HAP-1 (cell line): Measurements from ENCODE around the gene SRC.

Experiments used
- DNase-seq, 2 experiments: peaks; one replicate each; pipeline ENCODE4 v3.0.0-alpha.2; 2016 to 2020; ENCODE audit warnings: low spot score in 2 of 2
- H3K27me3 ChIP-seq: fragments of 250-450 bp; sonication (Bioruptor Pico); 2 replicates; pipeline ENCODE4 v1.5.1; 2020; ENCODE audit warnings: low read depth, mild to moderate bottlenecking, moderate library complexity
- H3K36me3 ChIP-seq: fragments of 250-450 bp; sonication (Bioruptor Pico); replicated peaks from 2 replicates; pipeline ENCODE4 v1.5.1; 2020; ENCODE audit warnings: mild to moderate bottlenecking
- H3K4me1 ChIP-seq: fragments of 250-450 bp; sonication (Bioruptor Pico); 2 replicates; pipeline ENCODE4 v1.5.1; 2020; ENCODE audit warnings: mild to moderate bottlenecking
- H3K4me3 ChIP-seq: fragments of 250-450 bp; sonication (Bioruptor Pico); 2 replicates; pipeline ENCODE4 v1.5.1; 2020; ENCODE audit warnings: mild to moderate bottlenecking, moderate library complexity
- H3K9me3 ChIP-seq: fragments of 250-450 bp; sonication (Bioruptor Pico); 2 replicates; pipeline ENCODE4 v1.5.1; 2020; ENCODE audit warnings: mild to moderate bottlenecking, moderate library complexity
- in situ Hi-C: fragments of 300-500 bp; cut with MboI; formaldehyde crosslinking; loops from 3 replicates; pipeline ENCODE4 v1.14.3; 2020; ENCODE audit warnings: low sequenced_read_pairs, inconsistent platforms, mixed read lengths

SRC gene

DNA sequence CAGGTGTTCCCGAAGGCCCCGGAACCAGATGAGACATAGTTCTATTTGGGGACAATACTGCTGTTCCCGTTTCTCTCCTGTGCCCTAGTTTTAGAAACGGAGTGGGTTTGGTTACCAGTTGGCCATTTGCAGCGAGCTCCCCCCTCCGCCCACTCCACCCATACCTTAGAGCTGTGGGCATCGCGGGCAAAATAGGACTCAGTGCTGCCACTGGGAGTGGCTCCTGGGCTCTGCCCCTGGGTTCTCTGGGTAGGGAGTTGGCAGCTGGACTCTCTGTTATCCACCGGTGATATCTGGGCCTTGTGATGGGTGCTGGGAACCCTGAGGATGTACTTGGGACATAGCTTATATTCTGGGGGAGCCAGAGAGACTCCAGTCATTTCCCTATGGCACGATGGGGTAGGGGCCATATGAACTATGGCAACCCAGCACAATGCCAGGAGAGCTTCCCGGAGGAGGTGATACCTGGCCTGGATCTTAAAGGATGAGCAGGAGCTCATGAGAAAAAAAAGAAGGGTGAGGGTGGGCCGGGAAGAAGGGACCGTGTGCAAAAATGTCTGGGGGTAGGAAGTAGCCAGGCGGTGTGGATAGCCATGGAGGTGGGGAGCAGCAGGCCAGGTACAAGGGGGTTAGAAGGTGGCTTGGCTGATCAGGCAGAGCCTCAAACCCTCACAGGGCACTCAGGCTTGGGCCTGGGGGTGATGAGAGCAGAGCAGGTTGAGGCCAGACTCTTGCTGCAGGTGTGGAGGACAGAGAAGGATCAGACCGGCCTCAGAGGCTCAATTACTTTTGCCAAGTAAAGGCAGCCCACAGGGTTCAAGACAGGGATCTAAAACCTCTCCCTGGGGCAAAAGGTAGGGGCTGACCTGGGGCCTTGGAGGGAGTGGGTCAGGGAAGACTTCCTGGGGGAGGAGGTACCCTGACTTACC is 9.6 kb downstream of the SRC start:
- in situ Hi-C loops, result no loop called here
- Histone ChIP-seq H3K36me3 (no peaks in the 10 kb centered on the region; the same call in 1 of the 2 replicates), H3K9me3 (no peaks in the 10 kb centered on the region), H3K4me1 (no peaks in the 10 kb centered on the region), H3K4me3 (no peak overlapping the region), H3K27me3 (no peaks in the 10 kb centered on the region)
- DNase-seq, result no peak

GRCh38 chr20:37356387-37356786 is 10.4 kb downstream of the SRC start:
- no peak for DNase-seq
- Histone ChIP-seq H3K4me1 (no peaks in the 10 kb centered on the region), H3K27me3 (no peaks in the 10 kb centered on the region), H3K4me3 (no peak overlapping the region), H3K9me3 (no peaks in the 10 kb centered on the region), H3K36me3 (no peaks in the 10 kb centered on the region)
- in situ Hi-C loops, result no loop called here

- Histone ChIP-seq H3K4me1 (no peaks in the 10 kb centered on the region), H3K27me3 (no peaks in the 10 kb centered on the region), H3K9me3 (no peaks in the 10 kb centered on the region), H3K36me3 (no peaks in the 10 kb centered on the region), H3K4me3 (no peak overlapping the region)
- in situ Hi-C loops, result no loop called here
- no peak for DNase-seq
Measured at GRCh38 chr20:37356961-37357371, 11.0 kb downstream of the SRC start.

- no peak for DNase-seq
- H3K4me3 ChIP-seq, result no peak overlapping the region
- no peaks in the 10 kb centered on the region for H3K4me1 ChIP-seq
- no peaks in the 10 kb centered on the region for H3K9me3 ChIP-seq
- no peaks in the 10 kb centered on the region for H3K27me3 ChIP-seq
- in situ Hi-C loops, result no loop called here
- no peaks in the 10 kb centered on the region for H3K36me3 ChIP-seq
Measured at GRCh38 chr20:37357481-37358365, 11.8 kb downstream of the SRC start.

- in situ Hi-C loops, result no loop called here
- no peaks in the 10 kb centered on the region for H3K27me3 ChIP-seq
- H3K36me3 ChIP-seq, result no peaks in the 10 kb centered on the region
- no peak for DNase-seq
- H3K4me1 ChIP-seq, result no peaks in the 10 kb centered on the region
- H3K4me3 ChIP-seq, result no peak overlapping the region
- H3K9me3 ChIP-seq, result no peaks in the 10 kb centered on the region
Measured at GRCh38 chr20:37358366-37359150, 12.6 kb downstream of the SRC start.

DNA sequence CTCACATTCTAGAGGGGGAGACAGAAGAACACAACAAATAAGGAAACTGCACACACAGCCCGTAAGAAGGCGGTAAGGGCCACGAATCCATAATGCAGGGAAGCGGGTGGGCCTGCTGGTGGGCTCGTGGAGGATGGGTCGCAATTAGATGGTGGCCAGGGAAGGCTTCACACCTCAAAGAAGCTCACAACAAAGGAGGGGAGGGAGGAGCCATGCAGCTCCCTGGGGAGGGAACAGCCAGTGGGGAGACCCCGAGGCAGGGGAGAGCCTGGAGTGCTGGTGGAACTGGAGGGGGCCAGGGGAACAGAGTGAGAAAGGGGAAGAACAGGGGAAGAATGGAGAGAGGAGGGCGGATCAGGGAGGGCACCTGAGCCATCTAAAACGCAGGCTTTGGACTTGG is 13.4 kb downstream of the SRC start:
- no peak for DNase-seq
- in situ Hi-C loops, result no loop called here
- no peaks in the 10 kb centered on the region for H3K27me3 ChIP-seq
- no peak overlapping the region for H3K4me3 ChIP-seq
- no peaks in the 10 kb centered on the region for H3K4me1 ChIP-seq
- no peaks in the 10 kb centered on the region for H3K36me3 ChIP-seq
- no peaks in the 10 kb centered on the region for H3K9me3 ChIP-seq

DNA sequence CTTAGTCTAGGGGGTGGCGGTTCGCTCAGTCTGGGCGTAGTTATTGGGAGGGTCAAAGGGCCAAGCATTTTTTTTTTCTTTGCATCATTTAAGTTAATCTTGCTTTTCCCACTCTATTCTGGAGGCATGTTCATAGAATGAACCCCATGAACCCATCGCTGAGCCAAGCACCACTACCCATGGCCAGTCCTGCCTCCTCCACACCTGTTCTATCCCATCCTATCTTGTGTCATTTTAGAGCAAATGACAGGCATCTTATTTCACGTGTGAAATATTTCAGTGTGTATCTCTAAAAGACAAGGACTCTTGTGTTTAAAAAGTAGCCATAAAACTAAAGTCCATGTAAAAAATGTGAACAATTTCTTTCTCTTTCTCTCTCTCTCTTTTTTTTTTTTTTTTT is 13.9 kb downstream of the SRC start:
- Histone ChIP-seq H3K4me1 (no peaks in the 10 kb centered on the region), H3K36me3 (no peaks in the 10 kb centered on the region), H3K4me3 (no peak overlapping the region), H3K27me3 (no peaks in the 10 kb centered on the region), H3K9me3 (no peaks in the 10 kb centered on the region)
- DNase-seq, result no peak
- in situ Hi-C loops, result no loop called here

GRCh38 chr20:37360391-37361115 is 14.6 kb downstream of the SRC start:
- no peaks in the 10 kb centered on the region for H3K9me3 ChIP-seq
- peaks cover 5% of the 10 kb centered on the region for H3K36me3 ChIP-seq
- H3K27me3 ChIP-seq, result no peaks in the 10 kb centered on the region
- H3K4me1 ChIP-seq, result no peaks in the 10 kb centered on the region
- H3K4me3 ChIP-seq, result no peak overlapping the region
- in situ Hi-C loops, result no loop called here
- DNase-seq, result no peak

DNA sequence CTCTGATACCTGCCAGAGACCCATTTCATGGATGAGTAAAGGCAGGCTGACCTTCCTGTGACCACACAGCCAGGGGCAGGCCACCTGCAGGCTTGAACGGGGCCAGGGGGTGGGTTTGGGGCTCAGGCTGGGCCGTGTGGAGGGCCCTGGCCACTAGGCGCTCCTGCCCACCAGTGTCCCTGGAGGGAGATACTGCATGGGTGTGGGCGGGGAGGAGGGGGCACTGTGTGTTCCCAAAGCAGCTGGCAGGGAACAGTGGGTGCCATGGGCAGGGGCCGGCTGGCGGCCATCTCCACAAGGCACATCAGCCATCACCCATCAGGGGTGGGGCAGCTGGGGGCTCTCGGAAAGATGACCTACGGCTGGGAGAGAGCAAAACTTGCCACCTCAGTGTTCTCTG is 15.4 kb downstream of the SRC start:
- H3K4me3 ChIP-seq, result no peak overlapping the region
- H3K36me3 ChIP-seq, result peaks cover 13% of the 10 kb centered on the region
- no peaks in the 10 kb centered on the region for H3K9me3 ChIP-seq
- no peak for DNase-seq
- H3K4me1 ChIP-seq, result no peaks in the 10 kb centered on the region
- H3K27me3 ChIP-seq, result no peaks in the 10 kb centered on the region
- in situ Hi-C loops, result no loop called here

- in situ Hi-C loops, result no loop called here
- Histone ChIP-seq H3K27me3 (no peaks in the 10 kb centered on the region), H3K36me3 (peaks cover 16% of the 10 kb centered on the region), H3K4me1 (no peaks in the 10 kb centered on the region), H3K9me3 (no peaks in the 10 kb centered on the region), H3K4me3 (no peak overlapping the region)
- DNase-seq, result no peak
Measured at GRCh38 chr20:37362231-37362792, 16.4 kb downstream of the SRC start.

- no peaks in the 10 kb centered on the region for H3K4me1 ChIP-seq
- H3K36me3 ChIP-seq, result peaks cover 16% of the 10 kb centered on the region
- in situ Hi-C loops, result no loop called here
- no peaks in the 10 kb centered on the region for H3K27me3 ChIP-seq
- no peak for DNase-seq
- no peak overlapping the region for H3K4me3 ChIP-seq
- no peaks in the 10 kb centered on the region for H3K9me3 ChIP-seq
Measured at GRCh38 chr20:37362821-37363220, 16.9 kb downstream of the SRC start.

- H3K9me3 ChIP-seq, result no peaks in the 10 kb centered on the region
- in situ Hi-C loops, result no loop called here
- H3K4me1 ChIP-seq, result no peaks in the 10 kb centered on the region
- DNase-seq, result no peak
- H3K36me3 ChIP-seq, result peaks cover 16% of the 10 kb centered on the region
- H3K4me3 ChIP-seq, result no peak overlapping the region
- H3K27me3 ChIP-seq, result no peaks in the 10 kb centered on the region
Measured at GRCh38 chr20:37363221-37364012, 17.5 kb downstream of the SRC start.
